Measurements from ENCODE around the gene HPN.

GRCh38 chr19:35042954-35043604, 1.6 kb downstream of the HPN start:
- TF ChIP-seq CTCF (IDR thresholded peaks at IDR 0.05) = no peak
- no peak for TF ChIP-seq EZH2 (IDR thresholded peaks at IDR 0.05)

Data from neural progenitor cell (in vitro differentiated cells).